ENCODE results near the gene KRT84. TPM values are rescaled to one million over a fixed set of nuclear protein-coding genes. Genes with fewer than 3 reads are reported as not detected.
"Not testable (repeated sequence)": the region's sequence is repeated elsewhere in the genome, so short reads cannot be mapped to it uniquely, and the experiment has no call there.

The KRT84 gene
- total RNA-seq, 1 donor from 2014 or later, result not detected

- H3K4me3 Mint-ChIP-seq, result no peak overlapping the region
- H3K4me1 ChIP-seq, result no peaks in the 10 kb centered on the region
- H3K79me2 ChIP-seq (ENCODE audit: low read depth), result no peaks in the 10 kb centered on the region
- DNase-seq (ENCODE audit: low spot score), result no peak
- no peaks in the 10 kb centered on the region for H3K9me3 ChIP-seq (ENCODE audit: low read depth)
- no peak overlapping the region for H2AFZ ChIP-seq (replicated peaks)
- peaks cover 2% of the 10 kb centered on the region for H3K4me1 Mint-ChIP-seq
- peaks cover 8% of the 10 kb centered on the region for H3K9me3 Mint-ChIP-seq
- no peaks in the 10 kb centered on the region for H4K20me1 ChIP-seq (ENCODE audit: low read depth)
- H3K36me3 Mint-ChIP-seq, result no peaks in the 10 kb centered on the region
- no peak overlapping the region for H3K27ac Mint-ChIP-seq
- no peak overlapping the region for H3K4me2 ChIP-seq
- no peak overlapping the region for H3K9ac ChIP-seq
- no peak overlapping the region for H3K4me3 ChIP-seq
- H3K27me3 Mint-ChIP-seq (ENCODE audit: insufficient read depth, low read depth), result peaks cover 13% of the 10 kb centered on the region
- no peak for TF ChIP-seq EZH2 (IDR thresholded peaks at IDR 0.05)
- no peak for TF ChIP-seq EZH2phosphoT487 (IDR thresholded peaks at IDR 0.05)
- no peak for TF ChIP-seq CTCF (IDR thresholded peaks at IDR 0.05)
- no peaks in the 10 kb centered on the region for H3F3A ChIP-seq (ENCODE audit: low read depth)
- no peaks in the 10 kb centered on the region for H3K27me3 ChIP-seq
- H3K27ac ChIP-seq, result no peak overlapping the region
- H3K36me3 ChIP-seq, result no peaks in the 10 kb centered on the region
These were observed 38.4 kb downstream of the KRT84 start for GRCh38 chr12:52347016-52347415.

- Mint-ChIP-seq H3K9me3 (peaks cover 8% of the 10 kb centered on the region), H3K4me1 (peaks cover 2% of the 10 kb centered on the region), H3K27ac (no peak overlapping the region), H3K36me3 (no peaks in the 10 kb centered on the region), H3K27me3 (ENCODE audit: insufficient read depth, low read depth) (peaks cover 13% of the 10 kb centered on the region), H3K4me3 (no peak overlapping the region)
- Histone ChIP-seq H3K9ac (no peak overlapping the region), H3K79me2 (ENCODE audit: low read depth) (no peaks in the 10 kb centered on the region), H3K9me3 (ENCODE audit: low read depth) (no peaks in the 10 kb centered on the region), H3K4me3 (no peak overlapping the region), H3K4me2 (no peak overlapping the region), H3K36me3 (no peaks in the 10 kb centered on the region), H3F3A (ENCODE audit: low read depth) (no peaks in the 10 kb centered on the region), H3K27ac (no peak overlapping the region), H3K4me1 (no peaks in the 10 kb centered on the region), H4K20me1 (ENCODE audit: low read depth) (no peaks in the 10 kb centered on the region), H3K27me3 (no peaks in the 10 kb centered on the region), H2AFZ (replicated peaks) (no peak overlapping the region)
- TF ChIP-seq EZH2phosphoT487 (IDR thresholded peaks at IDR 0.05) (no peak), CTCF (IDR thresholded peaks at IDR 0.05) (no peak), EZH2 (IDR thresholded peaks at IDR 0.05) (no peak)
- no peak for DNase-seq (ENCODE audit: low spot score)
These were observed 38.9 kb downstream of the KRT84 start for GRCh38 chr12:52346593-52346992.

GRCh38 chr12:52345041-52345440, 40.4 kb downstream of the KRT84 start:
- not testable (repeated sequence) for H3K4me3 Mint-ChIP-seq; H3K27ac ChIP-seq; H3K27ac Mint-ChIP-seq; H3K4me2 ChIP-seq; H3K4me1 ChIP-seq; H3K9ac ChIP-seq; H4K20me1 ChIP-seq (ENCODE audit: low read depth); H3K4me1 Mint-ChIP-seq; H3F3A ChIP-seq (ENCODE audit: low read depth); H3K36me3 ChIP-seq; DNase-seq (ENCODE audit: low spot score); H2AFZ ChIP-seq (replicated peaks); H3K4me3 ChIP-seq; H3K27me3 ChIP-seq; H3K9me3 Mint-ChIP-seq; H3K36me3 Mint-ChIP-seq; H3K9me3 ChIP-seq (ENCODE audit: low read depth); H3K79me2 ChIP-seq (ENCODE audit: low read depth)
- H3K27me3 Mint-ChIP-seq (ENCODE audit: insufficient read depth, low read depth), result peaks cover 13% of the 10 kb centered on the region

- no peaks in the 10 kb centered on the region for H4K20me1 ChIP-seq (ENCODE audit: low read depth)
- peaks cover 13% of the 10 kb centered on the region for H3K27me3 Mint-ChIP-seq (ENCODE audit: insufficient read depth, low read depth)
- no peaks in the 10 kb centered on the region for H3F3A ChIP-seq (ENCODE audit: low read depth)
- peaks cover 8% of the 10 kb centered on the region for H3K9me3 Mint-ChIP-seq
- H3K27me3 ChIP-seq, result no peaks in the 10 kb centered on the region
- no peak overlapping the region for H3K4me3 Mint-ChIP-seq
- no peaks in the 10 kb centered on the region for H3K9me3 ChIP-seq (ENCODE audit: low read depth)
- H3K9ac ChIP-seq, result no peak overlapping the region
- no peaks in the 10 kb centered on the region for H3K36me3 ChIP-seq
- no peak for DNase-seq (ENCODE audit: low spot score)
- TF ChIP-seq CTCF (IDR thresholded peaks at IDR 0.05), result no peak
- TF ChIP-seq EZH2phosphoT487 (IDR thresholded peaks at IDR 0.05), result no peak
- no peak for TF ChIP-seq EZH2 (IDR thresholded peaks at IDR 0.05)
- H3K4me2 ChIP-seq, result no peak overlapping the region
- no peak overlapping the region for H3K27ac ChIP-seq
- no peaks in the 10 kb centered on the region for H3K4me1 ChIP-seq
- no peaks in the 10 kb centered on the region for H3K79me2 ChIP-seq (ENCODE audit: low read depth)
- H3K4me1 Mint-ChIP-seq, result no peaks in the 10 kb centered on the region
- H3K27ac Mint-ChIP-seq, result no peak overlapping the region
- H3K4me3 ChIP-seq, result no peak overlapping the region
- H2AFZ ChIP-seq (replicated peaks), result no peak overlapping the region
- H3K36me3 Mint-ChIP-seq, result no peaks in the 10 kb centered on the region
These were observed 41.3 kb downstream of the KRT84 start for GRCh38 chr12:52344111-52344510.

Data from neural progenitor cell (in vitro differentiated cells).